SU-DHL-6 (cell line): Measurements from ENCODE around the gene ETFBKMT.

Source experiments
- CTCF ChIP-seq: fragments of 200-600 bp; sonication (generic); IDR thresholded peaks from one replicate; pipeline ENCODE4 v1.5.1; 2017; ENCODE audit warnings: antibody characterized with exemption, mild to moderate bottlenecking, low read length, moderate library complexity; ENCODE audit not compliant: insufficient read depth, poor library complexity, severe bottlenecking
- EZH2phosphoT487 ChIP-seq: fragments of 200-600 bp; sonication (generic), shearing (Covaris generic); conservative IDR thresholded peaks from 2 replicates; pipeline ENCODE4 v1.6.1; 2018; ENCODE audit warnings: mild to moderate bottlenecking, antibody characterized with exemption, low read length, moderate library complexity, mixed read lengths

- no peak for TF ChIP-seq CTCF
- no peak for TF ChIP-seq EZH2phosphoT487
Observed at GRCh38 chr12:31664038-31664437, 4.5 kb downstream of the ETFBKMT start.
